Thyroid gland (tissue), 4 donors: ENCODE data around the gene BCL11B. TPM values are rescaled to one million over a fixed set of nuclear protein-coding genes. Genes with fewer than 3 reads are reported as not detected.

Experiments used
- DNase-seq, 2 donors: peaks; one replicate each; pipeline ENCODE4 v3.0.0-alpha.2; 2019
- H3K27ac ChIP-seq, 3 donors: fragments of 200-600 bp; sonication (generic); 1 replicate in 2 of 3; 2 replicates in 1 of 3; pipeline ENCODE4 v1.5.1; 2016 to 2019; ENCODE audit warnings: mild to moderate bottlenecking in 1 of 3, moderate library complexity in 1 of 3
- H3K27me3 ChIP-seq: fragments of 200-600 bp; sonication (generic); one replicate; pipeline ENCODE4 v1.5.1; 2019
- H3K36me3 ChIP-seq, 2 donors: fragments of 200-600 bp; sonication (generic); one replicate each; pipeline ENCODE4 v1.5.1; 2016 to 2019
- H3K4me1 ChIP-seq, 2 donors: fragments of 200-600 bp; sonication (generic); one replicate each; pipeline ENCODE4 v1.5.1; 2017 to 2019
- H3K4me3 ChIP-seq, 3 donors: fragments of 200-600 bp; sonication (generic); replicated peaks in 1 of 3; 1 replicate in 2 of 3; 2 replicates in 1 of 3; pipeline ENCODE4 v1.5.1; 2016; ENCODE audit warnings: mild to moderate bottlenecking in 1 of 3
- H3K9me3 ChIP-seq: fragments of 200-600 bp; sonication (generic); one replicate; pipeline ENCODE4 v1.5.1; 2017
- POLR2A ChIP-seq, 2 donors: fragments of 450-650 bp; IDR thresholded peaks; one replicate each; pipeline ENCODE4 v1.6.1; 2017; ENCODE audit warnings: antibody characterized with exemption in 2 of 2, mild to moderate bottlenecking in 2 of 2, moderate library complexity in 1 of 2
- WGBS, 2 donors: methylation state at CpG; one replicate each; pipeline ENCODE4 v1.1.5; 2017; 5-methylcytosine and 5-hydroxymethylcytosine counted together
- intact Hi-C: fragments of 100-400 bp; cut with DNase I; formaldehyde crosslinking; loops from one replicate; pipeline ENCODE4 v1.15.1; 2023
- total RNA-seq, 4 donors: library from RNA; depleted of rRNA; stranded (reverse); fragments of >200 nt; gene quantifications; one replicate each; pipeline ENCODE4 v1.2.3, GENCODE V29; 2016
- TF ChIP-seq, protein P1 (sequence below), 6 experiments: fragments of 200-600 bp in 3 of 6; fragments of 450-650 bp in 3 of 6; sonication (generic) in 3 of 6; IDR thresholded peaks; one replicate each; pipeline ENCODE4 v1.5.1; 2016 to 2019; ENCODE audit warnings: antibody characterized with exemption in 6 of 6, mild to moderate bottlenecking in 2 of 6, inconsistent platforms in 1 of 6, moderate library complexity in 1 of 6

BCL11B gene
- total RNA-seq, 4 donors from 2014 or later = 0.81 to 4.3 (median 2.3) TPM

- intact Hi-C loops = no loop called here
- no peaks in the 10 kb centered on the region for H3K36me3 ChIP-seq
- H3K9me3 ChIP-seq = no peaks in the 10 kb centered on the region
- no peak overlapping the region for H3K4me3 ChIP-seq
- no peaks in the 10 kb centered on the region for H3K27me3 ChIP-seq
- TF ChIP-seq, protein P1, sequence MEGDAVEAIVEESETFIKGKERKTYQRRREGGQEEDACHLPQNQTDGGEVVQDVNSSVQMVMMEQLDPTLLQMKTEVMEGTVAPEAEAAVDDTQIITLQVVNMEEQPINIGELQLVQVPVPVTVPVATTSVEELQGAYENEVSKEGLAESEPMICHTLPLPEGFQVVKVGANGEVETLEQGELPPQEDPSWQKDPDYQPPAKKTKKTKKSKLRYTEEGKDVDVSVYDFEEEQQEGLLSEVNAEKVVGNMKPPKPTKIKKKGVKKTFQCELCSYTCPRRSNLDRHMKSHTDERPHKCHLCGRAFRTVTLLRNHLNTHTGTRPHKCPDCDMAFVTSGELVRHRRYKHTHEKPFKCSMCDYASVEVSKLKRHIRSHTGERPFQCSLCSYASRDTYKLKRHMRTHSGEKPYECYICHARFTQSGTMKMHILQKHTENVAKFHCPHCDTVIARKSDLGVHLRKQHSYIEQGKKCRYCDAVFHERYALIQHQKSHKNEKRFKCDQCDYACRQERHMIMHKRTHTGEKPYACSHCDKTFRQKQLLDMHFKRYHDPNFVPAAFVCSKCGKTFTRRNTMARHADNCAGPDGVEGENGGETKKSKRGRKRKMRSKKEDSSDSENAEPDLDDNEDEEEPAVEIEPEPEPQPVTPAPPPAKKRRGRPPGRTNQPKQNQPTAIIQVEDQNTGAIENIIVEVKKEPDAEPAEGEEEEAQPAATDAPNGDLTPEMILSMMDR (IDR thresholded peaks at IDR 0.05) = no peak
- TF ChIP-seq POLR2A (IDR thresholded peaks at IDR 0.05) = no peak
- DNase-seq = no peak
- 92 to 94% methylated on average over 1 to 2 of the region's 2 CpGs for WGBS, 2 donors
- H3K4me1 ChIP-seq = peaks cover 6 to 12% of the 10 kb centered on the region in 2 donors
- no peak overlapping the region for H3K27ac ChIP-seq
These were observed 20.3 kb downstream of the BCL11B start for GRCh38 chr14:99251721-99252120.

- Histone ChIP-seq H3K27ac (no peak overlapping the region), H3K4me3 (no peak overlapping the region), H3K36me3 (no peaks in the 10 kb centered on the region), H3K9me3 (no peaks in the 10 kb centered on the region), H3K4me1 (peaks cover 9 to 21% of the 10 kb centered on the region in 2 donors), H3K27me3 (no peaks in the 10 kb centered on the region)
- TF ChIP-seq, protein P1 (IDR thresholded peaks at IDR 0.05) = no peak
- no peak for TF ChIP-seq POLR2A (IDR thresholded peaks at IDR 0.05)
- intact Hi-C loops = no loop called here
- 82 to 92% methylated on average over 5 of the region's 5 CpGs for WGBS, 2 donors
- DNase-seq = no peak
These were observed 21.3 kb downstream of the BCL11B start for GRCh38 chr14:99250636-99251208.

GRCh38 chr14:99249389-99249788 is 22.6 kb downstream of the BCL11B start:
- no peaks in the 10 kb centered on the region for H3K36me3 ChIP-seq
- TF ChIP-seq, protein P1 (IDR thresholded peaks at IDR 0.05) = no peak
- TF ChIP-seq POLR2A (IDR thresholded peaks at IDR 0.05) = no peak
- H3K4me1 ChIP-seq = peaks cover 14 to 26% of the 10 kb centered on the region in 2 donors
- intact Hi-C loops = no loop called here
- no peak for DNase-seq
- H3K9me3 ChIP-seq = no peaks in the 10 kb centered on the region
- WGBS, 2 donors = 83 to 97% methylated on average over 6 of the region's 6 CpGs
- no peak overlapping the region for H3K4me3 ChIP-seq
- no peak overlapping the region for H3K27ac ChIP-seq
- H3K27me3 ChIP-seq = no peaks in the 10 kb centered on the region

DNA sequence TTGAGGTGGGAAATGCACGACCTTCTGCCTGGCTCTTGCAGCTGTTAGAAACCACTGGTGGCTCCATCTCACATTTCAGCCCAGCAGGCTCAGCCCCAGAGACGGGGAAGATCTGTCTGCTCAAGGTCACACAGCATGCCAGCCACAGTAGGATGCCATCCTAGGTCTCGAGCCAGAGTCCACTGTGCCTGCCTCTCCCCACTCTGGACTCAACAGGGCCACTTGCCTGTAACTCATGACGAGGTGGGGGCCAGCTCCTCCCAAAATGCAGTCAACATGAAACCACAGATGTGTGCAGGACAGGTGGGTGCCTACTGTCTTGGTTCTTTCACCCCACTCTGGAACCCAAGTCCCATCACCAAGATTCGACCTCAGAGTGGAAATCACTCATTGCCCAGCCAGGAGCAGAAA is 23.2 kb downstream of the BCL11B start:
- no peak for DNase-seq
- no peak for TF ChIP-seq POLR2A (IDR thresholded peaks at IDR 0.05)
- TF ChIP-seq, protein P1 (IDR thresholded peaks at IDR 0.05) = no peak
- no peaks in the 10 kb centered on the region for H3K27me3 ChIP-seq
- H3K4me1 ChIP-seq = peaks cover 19 to 26% of the 10 kb centered on the region in 2 donors
- H3K4me3 ChIP-seq = no peak overlapping the region
- H3K36me3 ChIP-seq = no peaks in the 10 kb centered on the region
- 78 to 86% methylated on average over 4 to 5 of the region's 5 CpGs for WGBS, 2 donors
- no peak overlapping the region for H3K27ac ChIP-seq
- intact Hi-C loops = no loop called here
- H3K9me3 ChIP-seq = no peaks in the 10 kb centered on the region

- no peaks in the 10 kb centered on the region for H3K27me3 ChIP-seq
- intact Hi-C loops = no loop called here
These were observed 24.2 kb downstream of the BCL11B start for GRCh38 chr14:99247772-99248171.

More at GRCh38 chr14:99247772-99248171, 24.2 kb downstream of the BCL11B start:
- Histone ChIP-seq H3K36me3 (no peaks in the 10 kb centered on the region), H3K4me3 (no peak overlapping the region), H3K4me1 (peaks cover 19 to 30% of the 10 kb centered on the region in 2 donors), H3K27ac (no peak overlapping the region), H3K9me3 (no peaks in the 10 kb centered on the region)
- TF ChIP-seq, protein P1 (IDR thresholded peaks at IDR 0.05) = no peak
- no peak for TF ChIP-seq POLR2A (IDR thresholded peaks at IDR 0.05)
- no peak for DNase-seq
- WGBS, 2 donors = 82 to 84% methylated on average over 2 to 6 of the region's 6 CpGs
